ENCODE results near the gene NFATC2. TPM values are rescaled to one million over a fixed set of nuclear protein-coding genes. Genes with fewer than 3 reads are reported as not detected.
"Not testable (repeated sequence)": the region's sequence is repeated elsewhere in the genome, so short reads cannot be mapped to it uniquely, and the experiment has no call there.

NFATC2 gene
- total RNA-seq, 2 donors from 2014 or later, result 29.4 to 41.1 TPM

DNA sequence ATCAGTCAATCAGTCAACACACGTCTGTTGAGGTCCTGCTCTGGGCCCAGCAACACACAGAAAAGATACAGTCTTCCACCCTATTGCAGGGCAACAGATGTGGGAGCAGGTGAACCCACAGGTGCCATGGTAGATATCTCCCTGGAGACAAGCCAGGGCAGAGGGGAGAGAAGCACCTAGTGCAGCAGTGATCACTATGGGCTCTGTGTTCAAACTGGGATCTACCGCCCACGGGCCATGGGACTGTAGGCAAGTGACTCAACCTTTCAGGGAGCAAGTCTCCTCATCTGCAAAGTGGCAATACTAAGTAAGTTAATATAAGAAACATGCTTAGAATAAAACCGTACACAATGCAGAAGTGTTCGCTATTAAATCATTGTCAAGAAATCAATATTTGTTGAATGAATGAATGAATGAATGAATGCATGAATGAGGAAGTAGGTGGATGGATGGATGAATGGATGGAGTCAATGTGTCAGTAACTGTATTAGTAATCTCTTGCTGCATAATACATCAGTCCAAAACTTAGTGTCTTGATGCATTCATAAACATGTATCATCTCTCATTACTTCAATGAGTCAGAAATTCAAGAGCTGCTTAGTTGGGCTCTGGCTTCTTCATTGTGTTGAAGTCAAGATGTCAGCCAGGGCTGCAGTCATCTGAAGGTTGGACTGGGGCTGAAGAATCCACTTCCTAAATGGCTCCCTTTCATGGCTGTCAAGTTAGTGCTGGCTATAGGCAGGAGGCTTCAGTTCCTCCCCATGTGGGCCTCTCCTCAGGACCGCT, 31.9 kb upstream of the NFATC2 start:
- peaks cover 10% of the 10 kb centered on the region for H3K4me1 Mint-ChIP-seq
- no peaks in the 10 kb centered on the region for H3K36me3 Mint-ChIP-seq (ENCODE audit: low read depth)
- H3K27me3 Mint-ChIP-seq, result no peaks in the 10 kb centered on the region
- ATAC-seq (replicated peaks), result peak; percentile 97
- peaks cover 4% of the 10 kb centered on the region for H3K9me3 Mint-ChIP-seq
- H3K27ac Mint-ChIP-seq, result peak overlapping the region; percentile 45
- H3K4me3 Mint-ChIP-seq, result no peak overlapping the region

DNA sequence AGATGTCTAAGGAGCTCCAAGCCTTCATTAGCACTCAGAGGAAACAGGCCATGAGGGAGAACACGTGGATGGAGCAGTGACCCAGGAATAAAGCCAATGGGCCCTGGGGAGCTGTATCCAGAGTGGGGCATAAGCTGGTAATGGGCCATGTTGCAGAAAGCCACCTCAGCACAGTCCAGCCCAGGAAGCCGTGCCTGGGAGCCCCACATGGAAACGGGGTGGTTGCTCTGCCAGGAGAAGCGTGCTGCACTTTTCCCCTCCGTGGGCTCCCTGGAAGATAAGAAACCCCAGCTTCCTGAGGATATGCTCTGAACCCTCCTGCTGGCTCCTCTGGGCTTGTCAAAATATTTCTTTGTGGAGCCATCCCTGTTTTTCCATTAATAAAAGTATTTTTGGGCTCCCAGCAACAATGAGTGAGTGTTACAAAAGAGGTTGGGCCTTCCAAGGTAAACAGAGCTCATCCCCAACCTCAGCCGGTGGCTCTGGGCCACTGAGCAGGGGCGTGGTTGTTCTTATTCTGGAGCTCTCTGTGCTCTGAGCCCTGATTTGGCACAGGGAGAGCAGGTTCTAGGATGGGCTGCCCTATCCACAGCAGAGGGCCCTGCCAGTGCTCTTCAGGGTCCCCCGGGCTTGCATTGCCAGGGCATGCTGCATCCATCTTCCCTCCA, 31.2 kb upstream of the NFATC2 start:
- Mint-ChIP-seq H3K27me3 (no peaks in the 10 kb centered on the region), H3K4me1 (peaks cover 10% of the 10 kb centered on the region)

DNA sequence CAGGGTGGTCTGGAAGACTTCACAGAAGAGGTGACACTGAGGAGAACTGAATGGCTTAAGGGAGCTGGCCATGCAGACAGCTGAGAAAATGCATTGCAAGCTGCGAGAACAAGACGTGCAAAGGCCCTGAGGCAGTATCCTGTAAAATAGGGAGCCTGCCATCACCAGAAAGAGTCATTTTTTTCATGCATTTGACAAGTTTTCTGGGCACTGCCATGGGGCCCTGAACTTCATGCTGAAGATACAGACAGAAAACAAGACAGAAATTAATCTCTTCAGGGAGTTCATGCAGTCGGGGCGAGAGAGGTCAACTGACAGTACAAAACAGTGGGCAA, 28.9 kb upstream of the NFATC2 start:
- H3K36me3 Mint-ChIP-seq (ENCODE audit: low read depth), result no peaks in the 10 kb centered on the region
- H3K9me3 Mint-ChIP-seq, result peaks cover 2% of the 10 kb centered on the region
- peaks cover 4% of the 10 kb centered on the region for H3K27me3 Mint-ChIP-seq
- H3K27ac Mint-ChIP-seq, result no peak overlapping the region
- peaks cover 8% of the 10 kb centered on the region for H3K4me1 Mint-ChIP-seq
- no peak overlapping the region for H3K4me3 Mint-ChIP-seq
- no peak for ATAC-seq (replicated peaks)

More for the DNA sequence above, 31.2 kb upstream of the NFATC2 start:
- no peaks in the 10 kb centered on the region for H3K36me3 Mint-ChIP-seq (ENCODE audit: low read depth)
- no peak for ATAC-seq (replicated peaks)
- H3K27ac Mint-ChIP-seq, result peak overlapping the region; percentile 45
- no peak overlapping the region for H3K4me3 Mint-ChIP-seq
- H3K9me3 Mint-ChIP-seq, result peaks cover 4% of the 10 kb centered on the region

DNA sequence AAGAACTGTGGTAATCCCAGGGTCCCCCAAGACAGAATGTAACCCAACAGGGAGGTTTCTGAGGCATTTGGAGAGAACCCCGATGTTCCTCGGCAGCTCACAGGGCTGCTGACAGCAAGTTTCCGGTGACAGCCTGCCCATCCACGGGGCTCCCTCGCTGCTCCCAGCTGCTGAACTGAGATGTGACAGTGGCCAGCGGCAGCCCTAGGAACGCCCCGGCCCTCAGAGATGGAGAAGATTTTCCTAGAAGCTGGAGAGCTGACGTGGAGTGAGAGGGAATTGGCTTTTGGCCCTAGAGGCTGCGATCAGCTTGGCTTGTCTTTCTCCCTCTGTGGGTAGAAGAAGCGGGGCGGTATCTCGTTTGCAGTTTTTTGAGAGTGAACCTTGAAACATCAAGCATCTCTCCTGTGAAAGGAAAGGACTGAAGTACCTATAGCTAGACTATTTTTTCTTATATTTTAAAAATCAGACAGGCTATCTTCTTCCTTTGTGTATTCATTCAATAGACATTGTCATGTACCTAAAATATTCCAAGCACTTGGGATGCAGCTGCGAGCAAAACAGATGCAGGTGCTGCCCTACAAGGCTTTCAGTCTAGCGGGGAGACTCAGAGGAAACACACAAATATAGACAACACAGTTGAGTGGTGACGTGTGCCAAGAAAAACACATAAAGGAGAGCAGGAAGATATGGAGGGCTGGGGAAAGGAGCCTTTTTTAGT, 28.4 kb upstream of the NFATC2 start:
- Mint-ChIP-seq H3K4me1 (peaks cover 6% of the 10 kb centered on the region), H3K36me3 (ENCODE audit: low read depth) (no peaks in the 10 kb centered on the region)
- no peak for ATAC-seq (replicated peaks)

DNA sequence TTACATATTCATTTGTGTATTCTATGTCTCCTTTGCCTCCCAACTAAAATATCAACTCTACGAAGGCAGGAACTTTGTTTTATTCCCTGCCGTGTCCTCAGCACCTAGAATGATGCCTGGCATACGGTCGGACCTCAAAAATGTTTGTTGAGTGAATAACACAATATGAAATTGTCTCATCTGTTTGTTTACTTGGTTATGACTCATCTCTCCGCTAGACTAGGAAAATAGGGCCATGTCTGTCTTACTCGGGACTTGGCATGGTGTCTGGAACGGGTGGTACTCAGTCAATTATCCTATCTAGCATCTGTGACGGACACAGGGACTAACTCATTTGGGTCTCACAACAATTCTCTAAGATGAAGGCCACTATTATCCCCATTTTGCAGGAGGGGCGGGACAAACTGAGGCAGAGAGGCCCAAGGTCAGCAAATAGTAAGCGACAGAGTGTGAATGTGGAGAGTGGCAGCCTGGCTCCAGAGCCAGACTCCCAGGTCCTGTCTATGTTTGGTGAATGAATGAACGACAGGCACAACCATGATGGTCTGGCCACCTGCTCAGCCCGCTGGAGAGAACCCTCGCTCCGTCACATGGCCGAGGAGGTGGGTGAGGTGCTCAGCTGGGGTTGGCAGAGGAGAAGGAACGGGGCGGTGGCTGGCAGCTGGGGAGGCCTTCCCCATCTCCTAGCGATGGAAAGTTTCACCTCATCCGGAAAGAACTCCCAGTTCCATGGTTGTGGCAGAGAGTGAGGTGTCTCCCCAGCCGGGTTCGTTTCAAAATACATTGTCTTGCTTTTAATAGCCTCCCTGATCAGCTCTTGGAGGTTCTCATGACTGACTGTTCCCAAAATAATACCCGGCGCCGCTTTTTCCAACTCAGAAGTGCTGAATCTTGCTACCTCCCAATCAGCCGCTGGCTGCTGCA, 27.6 kb upstream of the NFATC2 start:
- ATAC-seq (replicated peaks), result no peak
- Mint-ChIP-seq H3K4me3 (no peak overlapping the region), H3K27ac (no peak overlapping the region), H3K4me1 (peaks cover 6% of the 10 kb centered on the region), H3K36me3 (ENCODE audit: low read depth) (no peaks in the 10 kb centered on the region), H3K27me3 (peaks cover 7% of the 10 kb centered on the region), H3K9me3 (no peaks in the 10 kb centered on the region)

More for the DNA sequence above, 28.4 kb upstream of the NFATC2 start:
- H3K4me3 Mint-ChIP-seq, result no peak overlapping the region
- peaks cover 6% of the 10 kb centered on the region for H3K27me3 Mint-ChIP-seq
- H3K27ac Mint-ChIP-seq, result no peak overlapping the region
- no peaks in the 10 kb centered on the region for H3K9me3 Mint-ChIP-seq

- H3K27me3 Mint-ChIP-seq, result peaks cover 10% of the 10 kb centered on the region
- not testable (repeated sequence) for ATAC-seq (replicated peaks); H3K4me1 Mint-ChIP-seq; H3K9me3 Mint-ChIP-seq; H3K27ac Mint-ChIP-seq; H3K4me3 Mint-ChIP-seq; H3K36me3 Mint-ChIP-seq (ENCODE audit: low read depth)
These were observed 26.0 kb upstream of the NFATC2 start for GRCh38 chr20:51568533-51568932.

DNA sequence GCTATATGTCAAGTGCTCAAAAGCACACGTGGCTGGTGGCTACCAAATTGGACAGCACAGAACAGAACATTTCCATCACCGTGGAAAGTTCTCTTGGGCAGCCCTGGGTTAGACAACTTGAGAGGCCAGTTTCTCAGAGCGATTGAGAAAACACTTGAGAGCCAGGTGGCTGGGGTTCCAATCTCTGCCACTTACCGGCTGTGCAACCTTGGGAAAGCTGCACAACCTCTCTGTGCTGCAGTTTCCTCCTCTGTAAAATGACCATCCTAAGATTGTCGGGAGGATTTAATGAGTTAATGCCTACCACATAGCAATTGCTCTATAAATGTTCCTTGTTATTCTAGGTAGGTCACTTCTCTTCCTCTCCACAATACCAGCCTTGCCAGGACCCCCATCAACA, 25.1 kb upstream of the NFATC2 start:
- Mint-ChIP-seq H3K36me3 (ENCODE audit: low read depth) (no peaks in the 10 kb centered on the region), H3K27me3 (peaks cover 15% of the 10 kb centered on the region), H3K4me1 (no peaks in the 10 kb centered on the region), H3K27ac (no peak overlapping the region), H3K4me3 (no peak overlapping the region), H3K9me3 (no peaks in the 10 kb centered on the region)
- no peak for ATAC-seq (replicated peaks)

- no peaks in the 10 kb centered on the region for H3K9me3 Mint-ChIP-seq
- H3K27me3 Mint-ChIP-seq, result peaks cover 18% of the 10 kb centered on the region
- H3K27ac Mint-ChIP-seq, result no peak overlapping the region
- H3K4me1 Mint-ChIP-seq, result peaks cover 3% of the 10 kb centered on the region
- H3K36me3 Mint-ChIP-seq (ENCODE audit: low read depth), result no peaks in the 10 kb centered on the region
- no peak overlapping the region for H3K4me3 Mint-ChIP-seq
- no peak for ATAC-seq (replicated peaks)
These were observed 24.1 kb upstream of the NFATC2 start for GRCh38 chr20:51566594-51566993.

- peaks cover 28% of the 10 kb centered on the region for H3K27me3 Mint-ChIP-seq
- peaks cover 10% of the 10 kb centered on the region for H3K4me1 Mint-ChIP-seq
- no peaks in the 10 kb centered on the region for H3K36me3 Mint-ChIP-seq (ENCODE audit: low read depth)
- no peak overlapping the region for H3K4me3 Mint-ChIP-seq
- ATAC-seq (replicated peaks), result no peak
- no peak overlapping the region for H3K27ac Mint-ChIP-seq
- H3K9me3 Mint-ChIP-seq, result no peaks in the 10 kb centered on the region
These were observed 23.0 kb upstream of the NFATC2 start for GRCh38 chr20:51565298-51566144.

DNA sequence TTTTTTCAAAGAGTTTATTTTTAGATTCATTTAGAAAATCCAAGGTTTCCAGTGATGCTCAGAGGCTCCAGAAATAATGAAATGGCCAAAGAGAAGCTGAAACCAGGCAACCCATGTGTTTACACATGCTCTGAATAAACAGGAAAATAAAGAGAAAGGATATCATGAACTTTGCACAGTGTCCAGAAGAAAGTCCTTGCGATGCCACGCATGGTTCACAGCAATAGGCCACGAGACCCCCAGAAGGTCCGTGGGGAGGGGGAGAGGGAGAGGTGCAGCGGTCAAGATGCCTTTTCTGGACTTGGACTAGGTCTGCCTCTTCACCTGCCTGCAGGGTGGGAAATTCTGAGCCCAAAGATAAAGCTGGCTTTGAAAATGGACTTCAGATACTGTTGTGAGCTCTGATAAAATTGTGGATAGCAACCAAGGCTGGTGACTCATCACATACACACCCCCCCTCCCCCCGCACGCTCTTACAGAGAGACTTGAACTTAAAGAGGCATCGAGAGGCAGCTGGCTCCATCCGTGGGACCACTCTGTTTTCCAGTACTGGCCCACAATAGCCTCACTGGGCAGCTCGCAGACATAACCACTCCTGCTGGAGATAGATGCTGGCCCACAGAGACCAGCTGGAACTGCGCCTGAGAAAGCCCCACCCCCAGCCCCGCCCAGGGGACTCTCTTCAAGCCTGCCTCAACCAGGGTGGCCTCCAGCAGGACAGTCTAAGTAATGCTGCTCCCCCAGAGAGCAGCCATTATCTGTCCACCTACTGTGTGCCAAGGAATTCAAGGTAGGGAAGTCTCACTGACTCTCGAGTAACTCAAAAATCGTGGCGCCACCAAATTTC, 21.2 kb upstream of the NFATC2 start:
- Mint-ChIP-seq H3K27me3 (peaks cover 43% of the 10 kb centered on the region), H3K9me3 (no peaks in the 10 kb centered on the region)
- ATAC-seq (replicated peaks), result peak; percentile 55

GRCh38 chr20:51563174-51563485, 20.6 kb upstream of the NFATC2 start:
- H3K36me3 Mint-ChIP-seq (ENCODE audit: low read depth), result no peaks in the 10 kb centered on the region
- peaks cover 10% of the 10 kb centered on the region for H3K4me1 Mint-ChIP-seq
- H3K4me3 Mint-ChIP-seq, result peak overlapping the region; percentile 75
- H3K27me3 Mint-ChIP-seq, result peaks cover 44% of the 10 kb centered on the region
- no peak overlapping the region for H3K27ac Mint-ChIP-seq
- H3K9me3 Mint-ChIP-seq, result no peaks in the 10 kb centered on the region
- ATAC-seq (replicated peaks), result no peak

More for the DNA sequence above, 21.2 kb upstream of the NFATC2 start:
- Mint-ChIP-seq H3K4me3 (peak overlapping the region; percentile 75), H3K36me3 (ENCODE audit: low read depth) (no peaks in the 10 kb centered on the region), H3K4me1 (peaks cover 10% of the 10 kb centered on the region), H3K27ac (no peak overlapping the region)

- Mint-ChIP-seq H3K27me3 (peaks cover 43% of the 10 kb centered on the region), H3K36me3 (ENCODE audit: low read depth) (no peaks in the 10 kb centered on the region), H3K9me3 (no peaks in the 10 kb centered on the region), H3K27ac (no peak overlapping the region), H3K4me3 (peak overlapping the region; percentile 75), H3K4me1 (peaks cover 10% of the 10 kb centered on the region)
- ATAC-seq (replicated peaks), result peak; percentile 48
These were observed 20.0 kb upstream of the NFATC2 start for GRCh38 chr20:51562332-51563173.

Measured in activated T-helper 17 cell treated with anti-CD3 and anti-CD28 coated beads, Interleukin-2, amount 50 U/mL, for 72 hours (primary cell).